GM19099 (cell line): ENCODE data around the gene NIT1.

ENCODE experiments used
- POLR2A ChIP-seq: IDR thresholded peaks from 3 replicates; pipeline ENCODE4 v1.6.1; 2011; ENCODE audit warnings: low read depth; ENCODE audit not compliant: insufficient read length; ENCODE audit errors: extremely low read depth

NIT1 gene

GRCh38 chr1:161119092-161119903 lies 1.4 kb downstream of the NIT1 start:
- no peak for TF ChIP-seq POLR2A

DNA sequence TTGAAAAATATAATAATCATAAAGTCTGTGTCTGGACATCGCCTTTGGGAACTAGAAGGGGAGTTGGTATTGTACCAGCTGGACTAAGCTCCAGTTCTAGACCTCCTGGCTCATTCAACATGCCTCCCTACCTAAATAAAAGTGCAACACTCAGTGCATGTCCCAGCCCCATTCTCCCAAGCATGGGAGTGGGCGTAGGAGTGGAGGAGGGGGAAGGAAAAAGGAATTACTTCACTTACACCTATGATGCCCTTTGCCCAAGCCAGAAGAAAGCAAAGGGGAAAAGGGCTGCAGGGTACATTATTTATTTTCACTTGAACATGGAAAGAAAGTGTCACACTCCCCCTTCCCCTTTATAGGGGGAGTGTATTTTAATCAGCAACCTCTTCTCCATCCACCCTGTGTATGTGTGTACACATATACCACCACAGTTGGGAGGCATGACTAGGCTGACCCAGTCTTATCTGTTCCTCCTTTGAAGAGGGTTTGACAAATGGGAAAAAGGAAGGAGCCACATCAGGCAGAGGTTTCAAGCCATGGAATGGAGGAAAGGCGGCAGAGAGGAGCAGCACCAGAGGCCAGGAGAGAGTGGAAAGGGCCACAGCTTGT lies 3.2 kb downstream of the NIT1 start:
- no peak for TF ChIP-seq POLR2A

GRCh38 chr1:161121834-161122233 lies 3.9 kb downstream of the NIT1 start:
- TF ChIP-seq POLR2A = no peak

DNA sequence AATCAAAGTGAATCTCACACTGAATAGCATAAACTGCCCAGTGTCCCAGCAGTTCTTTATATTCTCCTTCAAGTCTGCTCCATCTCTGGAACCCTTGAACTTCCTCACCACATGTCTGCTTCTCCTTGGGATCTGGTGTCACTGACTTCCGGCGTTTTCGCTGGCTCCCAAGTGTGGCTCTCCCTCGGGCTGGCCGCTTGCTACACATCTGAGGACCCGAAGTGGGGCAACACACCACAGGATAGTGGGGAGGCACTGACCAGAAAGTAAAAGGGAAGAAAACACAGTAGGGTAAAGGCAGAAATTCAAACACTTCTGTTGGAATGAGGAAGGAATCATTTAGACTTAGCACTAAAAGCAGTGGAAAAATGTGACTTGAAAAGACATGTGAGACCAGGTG lies 5.1 kb downstream of the NIT1 start:
- TF ChIP-seq POLR2A = no peak

DNA sequence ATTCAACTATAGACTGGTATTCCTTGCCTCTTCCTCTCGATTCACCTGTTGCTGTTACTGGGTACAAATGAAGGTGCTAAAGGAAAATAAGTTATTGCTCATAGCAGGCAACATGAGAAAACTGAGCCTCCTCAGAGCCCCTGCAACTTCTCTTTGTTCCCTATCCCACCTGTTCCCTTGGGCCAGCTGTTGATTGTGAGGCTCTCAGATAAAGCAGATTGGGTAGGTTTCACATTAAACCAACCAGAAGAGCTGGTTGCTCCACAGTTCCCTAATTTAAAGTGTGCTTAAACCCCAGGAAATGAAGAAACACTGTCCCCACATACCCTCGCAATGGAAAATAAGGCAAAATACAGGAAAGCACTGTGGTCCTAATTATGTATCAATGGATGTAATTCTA lies 9.7 kb downstream of the NIT1 start:
- TF ChIP-seq POLR2A = no peak

- TF ChIP-seq POLR2A = no peak
Observed at GRCh38 chr1:161128591-161129420, 10.9 kb downstream of the NIT1 start.

- TF ChIP-seq POLR2A = no peak
Observed at GRCh38 chr1:161130266-161130665, 12.4 kb downstream of the NIT1 start.

- TF ChIP-seq POLR2A = no peak
Observed at GRCh38 chr1:161131523-161132409, 13.9 kb downstream of the NIT1 start.

- peak; percentile 47 for TF ChIP-seq POLR2A
Observed at GRCh38 chr1:161132410-161133219, 14.7 kb downstream of the NIT1 start, which contains the start of gene DEDD. TSS of gene DEDD (minus strand) at chr1:161132667. CDS start at chr1:161124462, 8,205 bp downstream.

DNA sequence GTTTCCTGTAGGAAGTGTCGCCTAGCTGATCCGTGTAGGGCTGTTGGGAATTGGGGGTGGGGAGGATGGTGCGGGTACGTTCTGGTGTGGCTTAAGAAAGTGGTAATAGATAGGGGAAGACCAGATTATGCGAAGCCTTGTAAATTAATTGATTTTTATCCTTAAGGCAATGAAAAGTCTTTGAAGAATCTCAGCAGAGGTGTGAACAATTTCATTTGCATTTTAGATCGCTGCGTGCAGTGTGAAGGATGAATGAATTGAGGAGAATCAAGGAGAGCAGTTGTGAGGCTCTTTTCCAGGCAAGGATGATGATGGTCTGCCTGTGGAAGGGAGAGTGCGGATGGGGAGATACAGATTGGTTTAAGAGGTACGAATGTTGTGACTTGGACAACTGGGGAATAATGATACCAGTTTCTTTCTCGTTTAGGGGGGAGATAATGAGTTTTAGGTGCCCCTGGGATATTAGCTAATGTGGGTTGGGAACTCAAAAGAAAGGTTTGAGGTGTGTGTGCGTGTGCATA lies 15.4 kb downstream of the NIT1 start:
- no peak for TF ChIP-seq POLR2A

- no peak for TF ChIP-seq POLR2A
Observed at GRCh38 chr1:161137881-161138280, 20.0 kb downstream of the NIT1 start.

GRCh38 chr1:161138431-161138830 lies 20.5 kb downstream of the NIT1 start:
- no peak for TF ChIP-seq POLR2A

GRCh38 chr1:161139766-161140165 lies 21.9 kb downstream of the NIT1 start:
- no peak for TF ChIP-seq POLR2A

DNA sequence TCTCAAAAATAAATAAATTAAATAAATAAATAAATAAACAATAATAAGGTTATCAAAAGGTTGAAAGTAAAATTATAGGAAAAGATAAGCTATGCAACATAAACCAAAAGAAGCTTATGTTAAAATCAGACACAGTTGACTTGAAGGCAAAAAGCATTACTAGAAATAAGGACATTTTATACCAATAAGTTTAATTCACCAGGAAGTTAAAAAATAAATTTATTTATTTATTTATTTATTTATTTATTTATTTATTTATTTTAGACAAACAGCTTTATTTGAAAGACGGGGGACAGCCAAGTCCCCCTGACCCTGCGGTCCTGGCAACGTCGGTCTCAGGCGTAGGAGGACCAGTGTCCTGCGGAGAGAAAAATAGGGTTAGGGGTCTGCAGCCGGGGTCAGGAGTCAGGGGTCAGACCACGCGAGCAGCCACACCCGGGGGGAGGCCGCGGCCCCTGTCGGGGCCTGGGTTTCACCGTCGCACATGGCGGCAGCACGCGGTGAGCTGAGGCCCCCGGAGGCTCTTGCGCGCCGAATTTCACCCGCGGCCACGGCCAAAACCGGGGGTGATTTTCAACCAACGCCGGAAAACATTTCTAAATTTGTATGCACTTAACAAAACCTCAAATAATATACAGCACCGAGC lies 23.0 kb downstream of the NIT1 start:
- TF ChIP-seq POLR2A = no peak

GRCh38 chr1:161145832-161146231 lies 27.9 kb downstream of the NIT1 start:
- no peak for TF ChIP-seq POLR2A
